A549 (cell line): Measurements from ENCODE around the gene SPAG5.

Source experiments
- POLR2A ChIP-seq: IDR thresholded peaks from 2 replicates; pipeline ENCODE4 v1.6.1; 2012; ENCODE audit warnings: mild to moderate bottlenecking, low read length
- RAD21 ChIP-seq, 2 experiments: fragments of >200 bp in 1 of 2; sonication (Bioruptor Twin) in 1 of 2; formaldehyde crosslinking in 1 of 2; IDR thresholded peaks in 1 of 2; conservative IDR thresholded peaks in 1 of 2; 2 replicates in 1 of 2; 3 replicates in 1 of 2; pipeline ENCODE4 v1.6.1; 2012 to 2018; ENCODE audit warnings: inconsistent platforms in 1 of 2
- TP53 ChIP-seq: fragments of 250-450 bp; sonication (Bioruptor Pico); IDR thresholded peaks from 2 replicates; pipeline ENCODE4 v1.5.0; 2021; ENCODE audit warnings: mild to moderate bottlenecking, moderate library complexity
- TF ChIP-seq, protein P1 (sequence below): fragments of 200-600 bp; sonication (generic); IDR thresholded peaks from 2 replicates; pipeline ENCODE4 v1.6.1; 2016; ENCODE audit warnings: antibody characterized with exemption, mild to moderate bottlenecking, moderate library complexity

DNA sequence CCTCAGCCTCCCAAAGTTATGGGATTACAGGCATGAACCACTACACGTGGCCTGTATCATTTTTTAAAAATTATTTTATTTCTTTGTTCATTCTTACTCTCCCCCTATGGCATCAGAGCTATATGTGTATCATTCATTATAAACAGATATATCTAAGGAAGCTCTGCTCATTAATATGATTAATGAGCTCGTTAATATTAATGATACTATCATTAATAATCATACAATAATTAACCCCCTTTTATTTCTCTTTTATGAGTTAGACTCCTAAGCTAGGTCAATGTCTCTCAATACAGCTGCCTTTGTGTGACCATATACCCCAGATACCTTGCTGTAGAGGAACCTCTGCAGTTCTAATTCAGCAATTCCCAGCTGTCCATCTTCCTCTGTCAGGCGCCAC lies 19.6 kb upstream of the SPAG5 start:
- TF ChIP-seq POLR2A, result no peak
- TF ChIP-seq, protein P1, sequence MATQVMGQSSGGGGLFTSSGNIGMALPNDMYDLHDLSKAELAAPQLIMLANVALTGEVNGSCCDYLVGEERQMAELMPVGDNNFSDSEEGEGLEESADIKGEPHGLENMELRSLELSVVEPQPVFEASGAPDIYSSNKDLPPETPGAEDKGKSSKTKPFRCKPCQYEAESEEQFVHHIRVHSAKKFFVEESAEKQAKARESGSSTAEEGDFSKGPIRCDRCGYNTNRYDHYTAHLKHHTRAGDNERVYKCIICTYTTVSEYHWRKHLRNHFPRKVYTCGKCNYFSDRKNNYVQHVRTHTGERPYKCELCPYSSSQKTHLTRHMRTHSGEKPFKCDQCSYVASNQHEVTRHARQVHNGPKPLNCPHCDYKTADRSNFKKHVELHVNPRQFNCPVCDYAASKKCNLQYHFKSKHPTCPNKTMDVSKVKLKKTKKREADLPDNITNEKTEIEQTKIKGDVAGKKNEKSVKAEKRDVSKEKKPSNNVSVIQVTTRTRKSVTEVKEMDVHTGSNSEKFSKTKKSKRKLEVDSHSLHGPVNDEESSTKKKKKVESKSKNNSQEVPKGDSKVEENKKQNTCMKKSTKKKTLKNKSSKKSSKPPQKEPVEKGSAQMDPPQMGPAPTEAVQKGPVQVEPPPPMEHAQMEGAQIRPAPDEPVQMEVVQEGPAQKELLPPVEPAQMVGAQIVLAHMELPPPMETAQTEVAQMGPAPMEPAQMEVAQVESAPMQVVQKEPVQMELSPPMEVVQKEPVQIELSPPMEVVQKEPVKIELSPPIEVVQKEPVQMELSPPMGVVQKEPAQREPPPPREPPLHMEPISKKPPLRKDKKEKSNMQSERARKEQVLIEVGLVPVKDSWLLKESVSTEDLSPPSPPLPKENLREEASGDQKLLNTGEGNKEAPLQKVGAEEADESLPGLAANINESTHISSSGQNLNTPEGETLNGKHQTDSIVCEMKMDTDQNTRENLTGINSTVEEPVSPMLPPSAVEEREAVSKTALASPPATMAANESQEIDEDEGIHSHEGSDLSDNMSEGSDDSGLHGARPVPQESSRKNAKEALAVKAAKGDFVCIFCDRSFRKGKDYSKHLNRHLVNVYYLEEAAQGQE, result no peak
- TF ChIP-seq TP53 (CRISPR knock-in tag), result no peak
- TF ChIP-seq RAD21 (conservative IDR thresholded peaks at IDR 0.05 in 1 of 2, IDR thresholded peaks at IDR 0.05 in 1 of 2), result no peak
